HL-60 (cell line): ENCODE data around the gene ASCC1.

Source experiments
- CTCF ChIP-seq: IDR thresholded peaks from one replicate; pipeline ENCODE4 v1.5.1; 2011; ENCODE audit warnings: low read length, control low read depth, inconsistent platforms; ENCODE audit not compliant: insufficient read depth
- GABPA ChIP-seq: IDR thresholded peaks from 2 replicates; pipeline ENCODE4 v1.6.1; 2012; ENCODE audit warnings: low read depth
- POLR2AphosphoS5 ChIP-seq: IDR thresholded peaks from 2 replicates; pipeline ENCODE4 v1.6.1; 2012; ENCODE audit warnings: low read depth
- REST ChIP-seq: IDR thresholded peaks from 2 replicates; pipeline ENCODE4 v1.6.1; 2012; ENCODE audit warnings: low read depth; ENCODE audit not compliant: insufficient replicate concordance

- TF ChIP-seq CTCF (no peak), GABPA (no peak), POLR2AphosphoS5 (no peak), REST (no peak)
Observed at GRCh38 chr10:72258617-72259016, 42.5 kb upstream of the ASCC1 start.
